Measurements from ENCODE around the gene ALDH1L1.

DNA sequence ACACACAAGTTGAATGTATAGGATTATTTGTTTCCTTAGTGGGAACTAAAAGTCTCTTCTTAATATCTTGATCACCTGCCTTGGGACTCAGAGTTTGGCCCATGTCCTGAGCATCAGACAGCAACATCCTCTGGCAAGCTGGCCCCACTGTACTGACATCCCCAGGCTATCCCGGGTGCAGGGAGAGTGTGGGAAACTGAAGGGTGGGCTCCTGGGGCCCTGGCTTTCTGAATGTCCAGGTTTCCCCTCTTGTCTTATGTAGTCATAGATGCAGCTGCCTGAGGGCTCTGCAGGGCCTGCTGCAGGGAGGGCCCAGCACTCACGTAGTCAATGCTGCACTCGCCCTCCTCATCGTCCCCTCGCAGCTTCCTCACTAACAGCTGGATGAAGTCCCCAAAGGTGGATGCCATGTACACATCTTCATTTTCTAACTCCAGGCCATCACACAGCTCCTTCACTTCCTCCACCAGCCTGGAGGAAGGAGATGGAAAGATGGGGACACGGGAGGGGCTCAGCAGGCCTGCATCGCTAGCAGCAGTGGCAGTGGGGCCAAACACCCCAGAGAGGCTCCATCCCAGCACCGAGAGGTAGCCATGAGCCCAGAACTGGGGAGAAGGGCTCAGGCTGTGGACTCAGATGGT is 42.8 kb downstream of the ALDH1L1 start:
- TF ChIP-seq CTCF (IDR thresholded peaks at IDR 0.05) (no peak), POLR2A (IDR thresholded peaks at IDR 0.05) (no peak)
